Renal cortical epithelial cell (primary cell): ENCODE measurements around the gene RHEB. TPM values are rescaled to one million over a fixed set of nuclear protein-coding genes. Genes with fewer than 3 reads are reported as not detected.

ENCODE experiments used
- total RNA-seq: library from RNA; depleted of rRNA; stranded (reverse); fragments of >200 nt; gene quantifications from 2 replicates; pipeline ENCODE4 v1.2.3, GENCODE V29; 2014

The RHEB gene
- total RNA-seq, 1 donor from 2014 or later = 84.8 TPM

Other genes starting within 250 kb of the RHEB start
- 50.4 and 53.6 TPM in 2 replicates for gene NUB1, start 178.1 kb downstream of the RHEB start, total RNA-seq
- 1.5 TPM in 1 of 2 replicates, not detected in the other for gene WDR86, start 109.9 kb downstream of the RHEB start, total RNA-seq
- gene CRYGN, start 79.8 kb downstream of the RHEB start, total RNA-seq = not detected in 2 replicates